HEK293T (cell line): ENCODE measurements around the gene ZNF614.
"Not testable (repeated sequence)": the region's sequence is repeated elsewhere in the genome, so short reads cannot be mapped to it uniquely, and the experiment has no call there.

Experiments used
- CTCF ChIA-PET: fragments of 350-600 bp; formaldehyde crosslinking; extraction: SDS; loops from one replicate; lab custom pipeline; 2021; ENCODE audit warnings: antibody characterized with exemption, inconsistent platforms; lab: Yijun Ruan, JAX
- POLR2A ChIA-PET: fragments of 350-600 bp; formaldehyde crosslinking; extraction: SDS; loops from one replicate; lab custom pipeline; 2020; ENCODE audit warnings: antibody characterized with exemption, inconsistent platforms; lab: Yijun Ruan, JAX
- DNase-seq: peaks from one replicate; pipeline ENCODE4 v3.0.0; 2012; ENCODE audit warnings: mixed read lengths; ENCODE audit errors: extremely low spot score
- ARNT ChIP-seq: fragments of 450-650 bp; IDR thresholded peaks from 2 replicates; pipeline ENCODE4 v1.6.1; 2017; ENCODE audit warnings: mild to moderate bottlenecking
- BHLHE40 ChIP-seq: fragments of 450-650 bp; IDR thresholded peaks from 2 replicates; pipeline ENCODE4 v1.6.1; 2016; ENCODE audit warnings: mild to moderate bottlenecking, moderate library complexity, borderline replicate concordance
- CTBP1 ChIP-seq: fragments of 450-650 bp; IDR thresholded peaks from 2 replicates; pipeline ENCODE4 v1.6.1; 2016; ENCODE audit warnings: borderline replicate concordance
- ELF4 ChIP-seq: fragments of 450-650 bp; IDR thresholded peaks from 2 replicates; pipeline ENCODE4 v1.6.1; 2017; ENCODE audit warnings: antibody characterized with exemption
- FOXA1 ChIP-seq: fragments of 450-650 bp; IDR thresholded peaks from 2 replicates; pipeline ENCODE4 v1.6.1; 2016; ENCODE audit warnings: mild to moderate bottlenecking
- FOXK2 ChIP-seq: fragments of 450-650 bp; IDR thresholded peaks from 2 replicates; pipeline ENCODE4 v1.6.1; 2016; ENCODE audit warnings: mild to moderate bottlenecking
- FOXM1 ChIP-seq: fragments of 450-650 bp; IDR thresholded peaks from 2 replicates; pipeline ENCODE4 v1.6.1; 2017; ENCODE audit warnings: mild to moderate bottlenecking, borderline replicate concordance
- HDGF ChIP-seq: fragments of 450-650 bp; IDR thresholded peaks from 2 replicates; pipeline ENCODE4 v1.6.1; 2017; ENCODE audit warnings: antibody characterized with exemption, borderline replicate concordance
- L3MBTL2 ChIP-seq: fragments of 450-650 bp; conservative IDR thresholded peaks from 2 replicates; pipeline ENCODE4 v1.6.1; 2016; ENCODE audit warnings: mild to moderate bottlenecking
- LEF1 ChIP-seq: fragments of 450-650 bp; IDR thresholded peaks from 2 replicates; pipeline ENCODE4 v1.6.1; 2017; ENCODE audit warnings: mild to moderate bottlenecking, borderline replicate concordance
- NFRKB ChIP-seq: fragments of 450-650 bp; IDR thresholded peaks from 2 replicates; pipeline ENCODE4 v1.6.1; 2016; ENCODE audit warnings: mild to moderate bottlenecking, moderate library complexity
- PKNOX1 ChIP-seq: fragments of 450-650 bp; IDR thresholded peaks from 2 replicates; pipeline ENCODE4 v1.6.1; 2016
- SP1 ChIP-seq: fragments of 450-650 bp; IDR thresholded peaks from 2 replicates; pipeline ENCODE4 v1.6.1; 2017
- SUZ12 ChIP-seq: fragments of 450-650 bp; IDR thresholded peaks from 2 replicates; pipeline ENCODE4 v1.6.1; 2016; ENCODE audit warnings: mild to moderate bottlenecking
- TARDBP ChIP-seq: fragments of 450-650 bp; IDR thresholded peaks from 2 replicates; pipeline ENCODE4 v1.6.1; 2016
- ZNF384 ChIP-seq: fragments of 450-650 bp; IDR thresholded peaks from 2 replicates; pipeline ENCODE4 v1.6.1; 2016

ZNF614 gene

GRCh38 chr19:51976852-51977251, 51.3 kb downstream of the ZNF614 start:
- no peak for TF ChIP-seq L3MBTL2
- no peak for TF ChIP-seq FOXK2
- TF ChIP-seq PKNOX1, result no peak
- TF ChIP-seq FOXA1, result no peak
- no peak for TF ChIP-seq BHLHE40
- no peak for TF ChIP-seq CTBP1
- no peak for TF ChIP-seq LEF1
- no peak for TF ChIP-seq ELF4
- TF ChIP-seq SUZ12, result no peak
- no peak for TF ChIP-seq ZNF384
- TF ChIP-seq HDGF, result no peak
- TF ChIP-seq SP1, result no peak
- TF ChIP-seq FOXM1, result no peak
- no peak for TF ChIP-seq ARNT
- no peak for TF ChIP-seq NFRKB
- no peak for TF ChIP-seq TARDBP
- ChIA-PET CTCF (no interaction called here), POLR2A (no interaction called here)
- no peak for DNase-seq

GRCh38 chr19:51975787-51976186, 52.4 kb downstream of the ZNF614 start:
- POLR2A ChIA-PET, DNase-seq, CTCF ChIA-PET: not testable (repeated sequence)

GRCh38 chr19:51971624-51972023, 56.6 kb downstream of the ZNF614 start:
- no peak for TF ChIP-seq TARDBP
- no peak for TF ChIP-seq FOXA1
- no peak for TF ChIP-seq FOXK2
- no peak for TF ChIP-seq HDGF
- no peak for TF ChIP-seq L3MBTL2
- POLR2A ChIA-PET, result no interaction called here
- CTCF ChIA-PET, result interaction anchor here (0.6 kb wide), 1 partner anchor 179 kb away, joined by 3 read pairs; no protein-coding TSS in a partner anchor
- DNase-seq, result no peak

GRCh38 chr19:51970718-51971117, 57.5 kb downstream of the ZNF614 start:
- TF ChIP-seq CTBP1, result no peak
- DNase-seq, result no peak
- ChIA-PET POLR2A (no interaction called here), CTCF (no interaction called here)

- POLR2A ChIA-PET, result no interaction called here
- TF ChIP-seq FOXM1 (no peak), BHLHE40 (no peak), FOXA1 (no peak), TARDBP (no peak), FOXK2 (no peak), ARNT (no peak), PKNOX1 (no peak)
- CTCF ChIA-PET, result no interaction called here
- no peak for DNase-seq
These were observed 62.6 kb downstream of the ZNF614 start for GRCh38 chr19:51965583-51965982.
